HepG2 (cell line): ENCODE measurements around the gene ARAP1. TPM values are rescaled to one million over a fixed set of nuclear protein-coding genes. Genes with fewer than 3 reads are reported as not detected.
A peak's percentile ranks its signal among the peaks of the same experiment; 100 is the strongest.

Experiments
- ARNT ChIP-seq: fragments of 450-650 bp; IDR thresholded peaks from 2 replicates; pipeline ENCODE4 v1.6.1; 2017
- BCL3 ChIP-seq: sonication (generic); formaldehyde crosslinking; IDR thresholded peaks from 2 replicates; pipeline ENCODE4 v1.5.1; 2020; ENCODE audit warnings: mild to moderate bottlenecking, missing genetic modification reagents, moderate library complexity
- HNRNPLL ChIP-seq: fragments of 200-400 bp; formaldehyde crosslinking; IDR thresholded peaks from 2 replicates; pipeline ENCODE4 v1.6.1; 2017; ENCODE audit warnings: mild to moderate bottlenecking, low read depth, low read length; ENCODE audit not compliant: poor library complexity, severe bottlenecking
- MNT ChIP-seq: fragments of 450-650 bp; IDR thresholded peaks from 2 replicates; pipeline ENCODE4 v1.6.1; 2016
- MTF1 ChIP-seq: sonication (generic); formaldehyde crosslinking; IDR thresholded peaks from 2 replicates; pipeline ENCODE4 v1.5.0; 2020; ENCODE audit warnings: missing genetic modification reagents
- NR2F2 ChIP-seq: IDR thresholded peaks from 2 replicates; pipeline ENCODE4 v1.6.1; 2012; ENCODE audit warnings: low read depth, inconsistent platforms, borderline replicate concordance
- PCBP1 ChIP-seq: fragments of 200-400 bp; formaldehyde crosslinking; IDR thresholded peaks from 2 replicates; pipeline ENCODE4 v1.6.1; 2017; ENCODE audit warnings: mild to moderate bottlenecking, low read depth, low read length, borderline replicate concordance
- PCBP2 ChIP-seq: fragments of 200-400 bp; formaldehyde crosslinking; optimal IDR thresholded peaks from 2 replicates; pipeline ENCODE3; 2018; ENCODE audit warnings: low read length, low read depth; ENCODE audit not compliant: poor library complexity, severe bottlenecking
- RBM39 ChIP-seq: fragments of 200-400 bp; formaldehyde crosslinking; IDR thresholded peaks from one replicate; pipeline ENCODE4 v1.6.1; 2018; ENCODE audit warnings: antibody characterized with exemption, mild to moderate bottlenecking, low read depth, low read length; ENCODE audit not compliant: poor library complexity, severe bottlenecking
- REPIN1 ChIP-seq: sonication (generic); formaldehyde crosslinking; IDR thresholded peaks from 2 replicates; pipeline ENCODE4 v1.8.0; 2022; ENCODE audit warnings: missing genetic modification reagents, low read depth, mild to moderate bottlenecking, borderline replicate concordance
- STAG1 ChIP-seq: sonication (generic); formaldehyde crosslinking; IDR thresholded peaks from 2 replicates; pipeline ENCODE4 v1.4.0; 2020; ENCODE audit warnings: missing genetic modification reagents
- SYNCRIP ChIP-seq: fragments of 200-400 bp; formaldehyde crosslinking; IDR thresholded peaks from 2 replicates; pipeline ENCODE4 v1.6.1; 2018; ENCODE audit warnings: mild to moderate bottlenecking, low read depth, low read length; ENCODE audit not compliant: insufficient read depth
- TCF12 ChIP-seq, 2 experiments: fragments of 450-650 bp in 1 of 2; sonication (generic) in 1 of 2; formaldehyde crosslinking in 1 of 2; IDR thresholded peaks; 2 replicates each; pipeline versions ENCODE4 v1.6.1 to v1.8.0; 2017 to 2022; ENCODE audit warnings: antibody characterized with exemption in 1 of 2, mild to moderate bottlenecking in 1 of 2, missing genetic modification reagents in 1 of 2, moderate library complexity in 1 of 2
- ZBTB20 ChIP-seq: sonication (generic); formaldehyde crosslinking; IDR thresholded peaks from 2 replicates; pipeline ENCODE4 v1.8.1; 2023; ENCODE audit warnings: missing genetic modification reagents, low read depth, mild to moderate bottlenecking, borderline replicate concordance
- ZFP36L1 ChIP-seq: sonication (generic); formaldehyde crosslinking; IDR thresholded peaks from 2 replicates; pipeline ENCODE4 v1.8.0; 2022; ENCODE audit warnings: mild to moderate bottlenecking, missing genetic modification reagents, moderate library complexity
- ZNF230 ChIP-seq: sonication (generic); formaldehyde crosslinking; IDR thresholded peaks from 2 replicates; pipeline ENCODE4 v1.4.0; 2020; ENCODE audit warnings: mild to moderate bottlenecking, missing genetic modification reagents
- ZNF235 ChIP-seq: sonication (generic); formaldehyde crosslinking; IDR thresholded peaks from 2 replicates; pipeline ENCODE4 v1.8.1; 2023; ENCODE audit warnings: mild to moderate bottlenecking, missing genetic modification reagents, borderline replicate concordance
- ZNF350 ChIP-seq: sonication (generic); formaldehyde crosslinking; IDR thresholded peaks from 2 replicates; pipeline ENCODE4 v1.4.0; 2020; ENCODE audit warnings: mild to moderate bottlenecking, low read depth, missing genetic modification reagents, borderline replicate concordance
- ZNF354B ChIP-seq: sonication (generic); formaldehyde crosslinking; IDR thresholded peaks from 2 replicates; pipeline ENCODE4 v1.8.0; 2022; ENCODE audit warnings: mild to moderate bottlenecking, missing genetic modification reagents
- ZNF567 ChIP-seq: sonication (generic); formaldehyde crosslinking; IDR thresholded peaks from 2 replicates; pipeline ENCODE4 v1.8.1; 2023; ENCODE audit warnings: mild to moderate bottlenecking, missing genetic modification reagents, borderline replicate concordance
- ZNF761 ChIP-seq: sonication (generic); formaldehyde crosslinking; conservative IDR thresholded peaks from 2 replicates; pipeline ENCODE4 v1.4.0; 2020; ENCODE audit warnings: mild to moderate bottlenecking, missing genetic modification reagents
- ZSCAN25 ChIP-seq: sonication (generic); formaldehyde crosslinking; IDR thresholded peaks from 2 replicates; pipeline ENCODE4 v1.8.0; 2022; ENCODE audit warnings: mild to moderate bottlenecking, missing genetic modification reagents
- ZSCAN31 ChIP-seq: sonication (generic); formaldehyde crosslinking; IDR thresholded peaks from 2 replicates; pipeline ENCODE4 v1.5.0; 2020; ENCODE audit warnings: low read depth, mild to moderate bottlenecking, missing genetic modification reagents
- polyA plus RNA-seq, 8 experiments: library from polyadenylated mRNA; depleted of rRNA in 3 of 8; stranded (reverse) in 7 of 8; unstranded in 1 of 8; fragments of >200 nt; fragmentation: Illumina TruSeq in 4 of 8; extraction: Trizol in 4 of 8; gene quantifications; 2 replicates each; pipeline versions ENCODE4 v1.2.1 to v1.2.3, GENCODE V29; 2011 to 2016; ENCODE audit warnings: low read depth in 4 of 8, missing spikeins in 1 of 8, mixed read lengths in 1 of 8; ENCODE audit not compliant: insufficient read depth in 1 of 8
- total RNA-seq, 5 experiments: library from RNA; depleted of rRNA; stranded (reverse); fragments of >200 nt; fragmentation: Illumina TruSeq; extraction: Trizol; gene quantifications; 2 replicates each; pipeline ENCODE4 v1.2.3, GENCODE V29; 2016; ENCODE audit warnings: low read depth in 1 of 5
- TF ChIP-seq, protein P1 (sequence below): IDR thresholded peaks from 2 replicates; pipeline ENCODE4 v1.6.1; 2018; ENCODE audit warnings: missing genetic modification reagents, mild to moderate bottlenecking, missing compliant biosample characterization
- TF ChIP-seq, protein P2 (sequence below): sonication (generic); formaldehyde crosslinking; IDR thresholded peaks from 2 replicates; pipeline ENCODE4 v1.5.1; 2020; ENCODE audit warnings: missing genetic modification reagents, mild to moderate bottlenecking, borderline replicate concordance

The ARAP1 gene
- total and polyA plus RNA-seq, 2 of the 13 experiments (the other 11 are each of a cell fraction or from before 2014, with no cell fraction given): 43.2 to 55.5 TPM

DNA sequence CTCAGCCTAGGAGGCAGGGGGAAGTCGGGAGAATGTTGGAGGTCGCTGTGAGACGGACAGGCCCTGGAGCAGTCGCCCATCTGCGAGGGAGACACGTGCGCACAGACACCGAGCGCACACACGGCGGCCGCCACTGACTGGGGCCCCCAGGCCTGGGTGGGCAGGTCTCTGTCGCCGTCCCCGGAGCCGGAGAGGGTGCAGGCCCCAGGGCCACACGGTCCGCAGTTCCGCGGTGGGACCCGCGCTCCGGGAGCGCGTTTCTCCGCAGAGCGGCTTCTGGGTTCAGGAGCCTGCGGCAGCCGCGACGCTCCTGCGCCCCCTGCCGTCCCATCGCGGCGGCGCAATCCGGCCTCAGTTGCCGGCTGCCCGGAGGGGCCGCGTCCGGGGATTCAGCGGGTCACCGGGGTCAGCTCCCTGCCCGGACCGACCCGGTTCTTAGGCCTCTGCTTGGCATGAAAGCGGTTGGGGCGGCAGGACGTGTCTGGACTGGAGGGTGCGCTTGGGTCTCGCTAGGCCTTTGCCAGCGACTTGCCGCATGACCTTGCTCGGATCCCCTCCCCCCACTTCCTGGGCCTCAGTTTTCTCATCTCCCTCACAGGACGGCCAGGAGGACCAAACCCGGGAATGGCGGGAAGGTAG is 109.2 kb downstream of the ARAP1 start (continued):
- peak; percentile 75 for TF ChIP-seq BCL3
- no peak for TF ChIP-seq ZNF350 (CRISPR knock-in tag)
- TF ChIP-seq TCF12 (IDR thresholded peaks at IDR 0.05): no peak
- TF ChIP-seq TCF12 (CRISPR knock-in tag; IDR thresholded peaks at IDR 0.05): no peak
- TF ChIP-seq PCBP1: no peak
- TF ChIP-seq MNT: no peak
- TF ChIP-seq ZNF354B (CRISPR knock-in tag): no peak
- TF ChIP-seq ZNF235 (CRISPR knock-in tag): no peak
- TF ChIP-seq REPIN1: no peak; the same call in 1 of the 2 replicates
- TF ChIP-seq HNRNPLL: peak; percentile 44
- no peak for TF ChIP-seq ZFP36L1 (CRISPR knock-in tag)
- TF ChIP-seq SYNCRIP: no peak
- TF ChIP-seq ZSCAN25 (CRISPR knock-in tag): no peak
- no peak for TF ChIP-seq ZNF761 (CRISPR knock-in tag)
- TF ChIP-seq ZNF230 (CRISPR knock-in tag): no peak
- TF ChIP-seq NR2F2: no peak
- peak; percentile 92 for TF ChIP-seq STAG1 (CRISPR knock-in tag)
- TF ChIP-seq, protein P1, sequence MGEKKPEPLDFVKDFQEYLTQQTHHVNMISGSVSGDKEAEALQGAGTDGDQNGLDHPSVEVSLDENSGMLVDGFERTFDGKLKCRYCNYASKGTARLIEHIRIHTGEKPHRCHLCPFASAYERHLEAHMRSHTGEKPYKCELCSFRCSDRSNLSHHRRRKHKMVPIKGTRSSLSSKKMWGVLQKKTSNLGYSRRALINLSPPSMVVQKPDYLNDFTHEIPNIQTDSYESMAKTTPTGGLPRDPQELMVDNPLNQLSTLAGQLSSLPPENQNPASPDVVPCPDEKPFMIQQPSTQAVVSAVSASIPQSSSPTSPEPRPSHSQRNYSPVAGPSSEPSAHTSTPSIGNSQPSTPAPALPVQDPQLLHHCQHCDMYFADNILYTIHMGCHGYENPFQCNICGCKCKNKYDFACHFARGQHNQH (CRISPR knock-in tag): no peak
- TF ChIP-seq ARNT: no peak
- TF ChIP-seq ZSCAN31 (CRISPR knock-in tag): no peak
- TF ChIP-seq MTF1: no peak
- no peak for TF ChIP-seq ZNF567 (CRISPR knock-in tag)
- no peak for TF ChIP-seq RBM39
- TF ChIP-seq ZBTB20: no peak
- TF ChIP-seq, protein P2, sequence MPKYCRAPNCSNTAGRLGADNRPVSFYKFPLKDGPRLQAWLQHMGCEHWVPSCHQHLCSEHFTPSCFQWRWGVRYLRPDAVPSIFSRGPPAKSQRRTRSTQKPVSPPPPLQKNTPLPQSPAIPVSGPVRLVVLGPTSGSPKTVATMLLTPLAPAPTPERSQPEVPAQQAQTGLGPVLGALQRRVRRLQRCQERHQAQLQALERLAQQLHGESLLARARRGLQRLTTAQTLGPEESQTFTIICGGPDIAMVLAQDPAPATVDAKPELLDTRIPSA (CRISPR knock-in tag): no peak
- TF ChIP-seq PCBP2: no peak
